Stimulated activated CD8-positive, alpha-beta memory T cell treated with anti-CD3 and anti-CD28 coated beads, Interleukin-4, amount 100 ng/mL, for 1 hour (primary cell): Measurements from ENCODE around the gene EPHA4.

Experiments used
- DNase-seq, 2 donors: peaks; one replicate each; pipeline ENCODE4 v3.0.0-alpha.2; 2020; ENCODE audit warnings: low read depth in 2 of 2, low spot score in 1 of 2

The EPHA4 gene

GRCh38 chr2:221405521-221405920 is 166.6 kb downstream of the EPHA4 start:
- no peak for DNase-seq

DNA sequence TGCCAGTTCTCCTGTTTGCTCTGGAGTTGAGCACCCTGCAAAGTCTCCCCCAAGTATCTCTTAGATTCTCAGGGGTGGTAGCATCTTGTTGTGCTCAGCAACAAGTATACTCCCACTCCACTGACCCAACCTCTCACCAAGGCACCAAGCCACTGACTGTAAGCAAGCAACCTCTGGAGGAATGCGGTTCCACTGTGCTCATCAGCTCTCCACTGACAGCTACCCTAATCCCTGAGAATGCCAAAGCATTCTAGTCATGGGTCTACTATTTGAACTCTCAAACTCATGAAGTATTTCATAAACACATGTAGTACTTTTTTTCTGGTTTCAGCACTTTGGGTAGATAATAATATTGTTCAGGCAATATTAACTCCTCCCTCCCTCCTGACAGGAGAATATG is 170.0 kb downstream of the EPHA4 start:
- no peak for DNase-seq

DNA sequence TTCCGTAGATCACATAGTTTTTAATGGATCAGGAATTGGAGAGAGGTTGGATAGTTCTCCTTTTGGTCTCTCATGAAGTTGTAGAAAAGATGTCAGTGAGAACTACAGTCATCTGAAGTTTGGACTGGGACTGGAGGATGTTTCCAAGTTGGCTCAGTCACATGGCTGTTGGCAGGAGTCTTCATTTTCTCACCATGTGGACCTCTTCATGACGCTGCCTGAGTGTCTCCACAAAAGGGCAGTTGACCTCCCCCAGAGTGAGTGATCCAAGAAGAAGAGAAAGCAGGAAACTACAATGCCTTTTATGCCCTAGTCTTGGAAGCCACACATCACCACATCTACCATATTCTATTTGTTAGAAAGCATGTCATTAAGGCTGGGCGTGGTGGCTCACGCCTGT is 171.7 kb downstream of the EPHA4 start:
- DNase-seq: no peak

- no peak for DNase-seq
Measured at GRCh38 chr2:221399183-221399582, 172.9 kb downstream of the EPHA4 start.

GRCh38 chr2:221397187-221397586 is 174.9 kb downstream of the EPHA4 start:
- DNase-seq: no peak

GRCh38 chr2:221392228-221392881 is 179.7 kb downstream of the EPHA4 start:
- no peak for DNase-seq

DNA sequence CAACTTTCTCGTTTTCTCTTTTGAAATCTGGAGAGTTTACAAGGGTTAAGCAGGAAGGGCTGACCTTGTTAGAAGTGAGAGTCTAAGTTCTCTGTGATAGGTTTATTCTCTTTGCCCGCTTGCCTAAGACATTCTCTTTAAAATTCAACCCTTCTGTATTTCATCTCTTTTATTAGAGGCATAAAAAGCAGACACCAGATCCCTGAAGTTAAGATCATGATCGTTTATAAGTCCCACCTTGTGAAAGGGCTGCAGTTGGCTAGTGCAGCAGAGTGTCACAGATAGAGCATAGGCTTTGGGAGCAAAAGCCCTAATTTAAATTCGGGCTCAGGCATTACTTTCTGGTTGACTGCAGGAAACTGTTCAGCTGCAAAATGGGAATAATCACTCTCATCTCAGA is 181.2 kb downstream of the EPHA4 start:
- DNase-seq: no peak

DNA sequence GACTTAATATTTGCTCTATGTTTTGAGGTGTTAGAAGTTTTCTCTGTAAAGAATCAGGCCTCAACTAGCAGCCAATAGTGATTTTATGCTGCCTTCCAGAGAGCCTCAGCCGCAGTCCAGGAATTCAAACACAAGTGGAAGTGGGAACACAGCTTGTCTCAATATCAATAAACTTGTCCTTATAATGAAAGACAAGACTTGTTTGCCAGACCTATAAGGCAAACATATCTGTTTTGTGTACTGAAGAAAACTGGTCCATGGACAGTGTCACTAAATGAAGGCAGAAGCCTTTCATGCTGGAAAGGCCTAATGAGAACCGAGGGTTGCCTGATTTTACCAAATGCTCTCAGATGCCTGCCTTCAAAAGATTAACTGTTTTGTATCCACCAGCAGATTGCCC is 182.2 kb downstream of the EPHA4 start:
- DNase-seq: no peak

DNA sequence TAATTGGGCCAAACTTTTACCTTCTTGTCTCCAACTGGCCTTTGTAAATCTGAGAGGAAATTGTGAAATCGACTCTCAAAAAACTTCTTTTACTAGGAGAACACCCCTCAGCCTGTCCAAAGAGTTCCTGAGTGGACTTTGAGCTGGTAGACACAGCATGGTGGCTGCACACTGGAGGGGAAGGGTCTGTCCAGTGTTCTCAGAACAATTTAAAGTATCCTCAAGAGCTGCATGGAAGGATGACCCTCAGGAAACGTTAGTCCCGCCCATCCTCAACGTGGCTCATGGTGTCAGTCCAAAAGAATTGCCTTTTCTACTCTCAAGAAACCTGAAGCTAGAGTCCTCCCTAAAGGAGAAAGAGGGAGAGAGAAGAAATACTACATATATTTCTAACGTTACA is 182.7 kb downstream of the EPHA4 start:
- no peak for DNase-seq

GRCh38 chr2:221388891-221389290 is 183.2 kb downstream of the EPHA4 start:
- DNase-seq: no peak

DNA sequence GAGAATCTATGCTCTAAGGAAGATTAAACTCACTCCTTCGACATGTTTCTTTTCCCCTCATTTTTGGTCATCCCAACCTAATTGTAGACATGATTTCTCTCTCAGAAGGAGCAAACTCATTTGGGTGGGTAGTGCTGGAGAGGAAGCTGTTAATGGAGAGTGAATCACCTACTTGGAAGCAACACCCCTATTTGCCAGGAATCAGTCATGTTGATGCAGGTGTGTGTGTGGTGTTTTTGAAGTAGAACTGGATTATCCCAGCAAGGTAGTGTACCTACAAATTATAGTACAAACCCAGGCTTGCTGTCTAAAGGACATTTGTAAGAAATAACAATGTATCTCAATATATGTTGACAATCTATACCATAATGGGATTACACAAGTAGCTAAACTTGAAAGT is 186.4 kb downstream of the EPHA4 start:
- no peak for DNase-seq

- no peak for DNase-seq
Measured at GRCh38 chr2:221381928-221382488, 190.1 kb downstream of the EPHA4 start.

GRCh38 chr2:221380686-221381085 is 191.4 kb downstream of the EPHA4 start:
- no peak for DNase-seq

DNA sequence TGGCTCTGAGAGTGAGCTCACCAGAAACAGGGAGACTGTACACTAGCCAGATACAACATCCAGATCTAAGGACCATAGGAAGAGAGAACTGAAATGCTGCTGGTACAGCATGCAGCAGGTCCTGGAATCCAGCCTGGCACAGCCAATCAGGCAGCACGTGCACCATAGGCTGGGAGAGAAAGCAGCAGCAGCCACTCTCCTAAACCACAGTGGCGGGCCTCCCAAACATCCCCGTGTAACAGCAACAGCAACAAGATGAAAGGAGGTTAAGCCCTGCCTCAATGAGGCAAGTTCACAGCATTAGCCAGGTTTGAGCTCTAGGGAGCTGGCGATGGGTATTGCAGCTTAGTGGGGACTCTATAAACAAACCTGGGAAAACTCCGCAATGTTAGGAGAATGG is 192.0 kb downstream of the EPHA4 start:
- no peak for DNase-seq

GRCh38 chr2:221377597-221377996 is 194.5 kb downstream of the EPHA4 start:
- DNase-seq: no peak

- no peak for DNase-seq
Measured at GRCh38 chr2:221377066-221377465, 195.0 kb downstream of the EPHA4 start.

DNA sequence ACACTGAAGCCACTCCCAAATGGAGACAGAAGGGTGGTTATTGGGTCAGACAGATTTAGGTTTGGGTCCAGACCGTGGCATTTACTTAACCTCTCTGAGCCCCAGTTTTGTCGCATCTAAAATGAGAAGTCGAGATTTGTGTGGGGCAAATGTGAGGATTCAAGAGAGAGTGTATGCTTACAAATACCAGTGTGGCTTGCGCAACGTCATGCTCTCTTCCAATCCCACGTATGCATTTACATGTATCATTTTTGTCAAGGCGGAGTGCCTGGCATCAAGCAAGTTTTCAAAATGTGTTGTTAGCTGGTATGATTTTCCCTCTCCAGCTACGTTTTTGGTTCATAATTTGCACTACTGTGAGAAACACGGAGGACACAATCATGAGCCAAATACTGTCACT is 197.9 kb downstream of the EPHA4 start:
- DNase-seq: no peak

DNA sequence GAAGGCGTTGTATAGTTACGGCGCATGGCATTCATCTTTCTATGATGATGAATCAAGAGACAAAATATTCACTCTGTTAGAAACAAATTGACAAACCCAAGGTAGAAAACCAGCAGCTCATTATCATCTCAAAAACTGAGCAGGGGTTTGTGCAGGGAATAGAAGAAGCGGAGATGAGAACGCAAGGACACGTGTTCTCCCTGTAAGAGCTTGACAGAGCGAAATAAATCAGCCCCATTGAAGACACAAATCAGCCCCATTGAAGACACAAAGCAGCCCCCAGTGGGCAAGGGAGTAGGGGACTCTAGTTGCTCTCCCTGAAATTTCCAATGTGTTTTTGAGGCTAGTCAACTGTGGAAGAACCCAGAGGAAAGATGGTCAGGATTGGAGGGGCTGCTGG is 199.2 kb downstream of the EPHA4 start:
- DNase-seq: no peak

GRCh38 chr2:221372159-221372884 is 199.8 kb downstream of the EPHA4 start:
- no peak for DNase-seq

- DNase-seq: no peak
Measured at GRCh38 chr2:221371347-221371746, 200.8 kb downstream of the EPHA4 start.

GRCh38 chr2:221370857-221371211 is 201.3 kb downstream of the EPHA4 start:
- no peak for DNase-seq

- DNase-seq: no peak
Measured at GRCh38 chr2:221370076-221370856, 201.8 kb downstream of the EPHA4 start.
